GM21528 (cell line): ENCODE data around the gene SERPINA5.
"Not testable (repeated sequence)": the region's sequence is repeated elsewhere in the genome, so short reads cannot be mapped to it uniquely, and the experiment has no call there.

Experiments used
- ATAC-seq: cut with Tn5 transposase; IDR thresholded peaks from one replicate; pipeline ENCODE4 v1.9.1; 2021; ENCODE audit warnings: mild to moderate bottlenecking, moderate library complexity; ENCODE audit not compliant: unreplicated experiment, low FRiP score

Gene SERPINA5

DNA sequence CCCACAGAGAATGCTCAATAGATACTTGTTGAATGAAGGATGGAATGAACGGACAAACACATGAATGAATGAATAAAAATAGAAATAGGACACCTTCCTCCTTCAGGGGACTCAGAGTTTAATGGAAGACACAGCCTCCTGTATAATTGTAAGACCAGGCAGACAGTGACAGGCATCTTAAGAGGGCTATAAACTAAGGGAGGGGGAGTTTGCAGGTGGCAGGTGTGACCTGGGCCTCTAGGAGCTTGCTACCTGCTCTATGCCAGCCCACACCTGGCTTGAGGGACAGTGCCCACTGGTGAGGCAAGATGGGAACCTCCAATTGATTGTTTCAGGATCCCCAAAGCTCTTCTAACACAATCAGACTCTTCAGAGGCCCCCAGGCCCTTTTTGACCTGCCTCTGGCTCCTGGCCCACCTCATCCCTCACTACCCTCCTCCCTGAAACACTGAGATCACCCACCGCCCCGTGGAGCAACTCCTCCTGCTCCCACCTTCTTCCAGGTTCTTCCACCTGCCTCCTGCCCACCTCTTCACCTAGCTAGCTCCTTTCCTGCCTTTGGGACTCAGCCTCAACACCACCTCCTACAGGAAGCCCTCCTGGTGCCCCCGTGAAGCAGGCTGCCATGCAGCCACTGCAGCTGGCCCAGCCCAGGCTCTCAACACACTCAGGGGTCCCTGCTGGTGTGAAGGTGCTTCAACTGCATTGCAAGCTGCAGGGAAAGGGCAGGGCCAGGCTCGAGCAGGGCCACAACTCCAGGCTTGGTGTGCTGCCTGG, 40.3 kb downstream of the SERPINA5 start:
- ATAC-seq, result no peak

DNA sequence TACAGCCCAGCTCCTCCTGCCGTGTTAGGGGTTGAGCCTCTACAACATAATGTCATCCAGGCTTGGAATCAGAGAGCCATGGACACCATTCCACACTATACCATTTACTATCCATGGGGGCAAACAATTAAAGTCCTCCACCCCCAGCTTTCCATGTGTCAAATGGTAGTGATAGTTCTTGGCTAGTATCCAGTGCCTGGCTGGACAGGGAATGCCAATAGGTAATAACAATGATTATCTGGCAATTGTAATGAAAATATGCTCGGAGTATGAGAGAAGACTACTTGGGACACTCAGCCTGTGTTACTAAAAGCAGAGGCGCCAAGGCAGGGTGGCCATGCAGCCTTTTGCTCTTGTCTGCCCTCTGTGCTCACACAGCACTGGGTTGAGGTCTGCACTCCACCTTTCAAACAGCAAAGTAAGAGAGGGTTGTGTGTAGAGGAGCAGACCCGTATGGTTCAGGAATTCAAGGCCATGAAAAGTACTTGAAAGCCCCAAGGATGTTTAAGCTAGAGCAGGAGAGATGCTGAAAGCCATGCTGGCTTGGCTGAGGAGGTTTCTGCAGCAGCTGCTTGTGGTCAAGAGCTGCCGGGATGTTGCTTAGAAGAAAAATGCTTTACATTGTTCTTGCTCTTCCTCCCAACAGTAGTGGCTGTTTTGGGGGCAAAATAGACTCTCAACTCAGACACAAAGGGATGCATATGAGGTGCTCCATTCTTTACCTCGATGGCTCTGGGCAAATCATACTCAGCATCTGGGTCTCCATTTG, 41.6 kb downstream of the SERPINA5 start:
- ATAC-seq, result no peak

DNA sequence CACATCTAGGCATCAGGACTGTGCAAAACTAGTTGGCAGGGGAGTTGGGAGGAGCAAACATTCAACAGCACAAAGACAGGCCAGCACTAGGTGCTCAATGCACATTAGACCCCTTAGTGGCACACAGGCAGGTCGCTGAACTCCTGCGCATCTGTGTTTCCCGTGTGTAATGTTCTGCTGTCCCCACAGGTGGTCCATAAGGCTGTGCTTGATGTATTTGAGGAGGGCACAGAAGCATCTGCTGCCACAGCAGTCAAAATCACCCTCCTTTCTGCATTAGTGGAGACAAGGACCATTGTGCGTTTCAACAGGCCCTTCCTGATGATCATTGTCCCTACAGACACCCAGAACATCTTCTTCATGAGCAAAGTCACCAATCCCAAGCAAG, 42.2 kb downstream of the SERPINA5 start:
- no peak for ATAC-seq

DNA sequence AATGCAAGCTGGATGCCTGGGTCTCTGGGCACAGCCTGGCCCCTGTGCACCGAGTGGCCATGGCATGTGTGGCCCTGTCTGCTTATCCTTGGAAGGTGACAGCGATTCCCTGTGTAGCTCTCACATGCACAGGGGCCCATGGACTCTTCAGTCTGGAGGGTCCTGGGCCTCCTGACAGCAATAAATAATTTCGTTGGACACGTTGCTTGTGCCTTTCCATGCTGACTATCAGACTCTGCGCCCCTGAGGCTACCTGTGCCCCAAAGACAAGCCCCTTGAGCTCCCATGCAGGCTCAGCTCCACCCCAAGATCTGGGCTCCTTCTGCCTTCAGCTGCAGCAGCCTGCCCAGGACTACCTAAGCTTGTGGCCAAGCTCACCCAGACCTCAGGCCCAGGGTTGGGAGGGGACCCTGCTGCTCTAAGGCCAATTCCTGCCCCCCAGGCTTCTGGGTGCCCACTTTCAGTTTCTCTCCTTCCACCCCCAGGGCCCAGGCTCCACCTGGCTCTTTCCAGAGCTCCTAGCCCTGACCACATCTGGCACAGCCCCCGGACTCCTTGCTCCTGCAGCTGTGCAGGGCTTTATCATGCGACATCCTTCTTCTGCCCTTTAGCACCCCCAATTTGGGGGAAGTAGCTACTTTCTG, 42.8 kb downstream of the SERPINA5 start:
- no peak for ATAC-seq

DNA sequence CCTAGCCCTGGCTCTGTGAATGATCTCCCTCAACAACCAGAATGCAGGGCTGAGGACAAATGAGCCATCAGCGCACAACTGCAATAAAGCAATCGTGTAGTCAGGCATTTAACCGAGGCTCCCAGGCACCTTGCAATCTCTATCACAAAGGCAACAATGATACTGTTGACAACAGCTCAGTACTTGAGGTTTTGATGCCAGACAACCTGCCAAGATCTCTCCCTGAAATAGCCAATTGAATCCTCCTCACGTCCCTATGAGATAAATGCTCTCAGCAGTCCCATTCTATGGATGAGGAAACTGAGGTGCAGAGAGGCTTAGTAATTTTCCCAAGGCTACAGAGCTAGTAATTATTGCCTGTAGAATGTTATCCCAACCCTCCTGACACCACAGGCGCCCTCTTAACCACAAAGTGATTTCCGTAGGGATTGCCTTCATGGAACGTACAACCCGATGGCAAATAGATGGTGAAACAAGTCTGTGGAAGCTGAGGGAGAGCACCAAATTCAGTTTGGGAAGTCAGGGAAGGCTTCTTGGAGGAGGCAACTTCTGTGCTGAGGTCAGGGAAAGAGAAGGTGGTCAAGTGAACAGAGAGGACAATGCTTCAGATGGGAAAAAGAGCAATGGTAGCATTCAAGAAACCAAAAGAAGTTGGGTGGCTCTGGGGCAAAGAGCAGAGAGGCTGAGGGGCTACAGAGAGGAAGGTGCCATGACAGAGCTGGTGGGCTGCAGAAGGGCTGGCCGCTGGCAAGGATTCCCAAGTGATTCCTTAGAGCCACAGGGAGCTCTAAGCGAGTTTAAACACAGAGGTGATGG, 43.5 kb downstream of the SERPINA5 start:
- ATAC-seq, result no peak

DNA sequence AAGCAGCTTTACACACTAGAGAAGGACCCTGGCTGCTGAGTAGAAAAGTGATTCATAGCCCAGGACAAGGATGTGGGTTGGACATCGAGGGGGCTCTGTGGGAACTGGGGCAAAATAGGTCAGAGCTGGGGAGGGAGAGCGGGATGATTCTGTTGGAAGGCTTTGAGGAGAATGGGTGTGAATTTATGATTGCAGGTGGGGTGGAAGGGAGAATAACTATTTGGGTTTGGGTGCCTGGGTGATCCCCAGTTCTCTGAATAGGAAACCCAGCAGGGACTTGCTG, 44.1 kb downstream of the SERPINA5 start:
- ATAC-seq, result no peak

DNA sequence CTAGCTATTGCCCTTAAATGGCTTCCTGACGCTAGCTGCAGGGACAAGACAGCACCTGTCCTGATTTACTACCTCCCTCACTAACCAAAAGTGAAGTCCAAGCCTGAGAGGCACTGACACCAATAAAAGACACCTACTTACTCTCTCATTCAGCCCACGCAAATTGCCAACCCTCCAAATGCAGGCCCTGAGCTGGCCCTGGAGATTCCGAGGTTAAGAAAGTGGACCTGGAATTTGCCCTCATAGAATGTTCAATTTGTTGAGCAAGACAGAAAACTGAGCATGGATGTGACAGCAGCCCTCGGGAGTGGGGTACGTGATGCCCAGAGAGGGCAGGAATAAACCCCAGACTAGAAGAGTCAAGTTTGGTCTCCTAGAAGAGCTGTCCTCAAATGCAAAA, 47.4 kb downstream of the SERPINA5 start:
- ATAC-seq, result no peak

DNA sequence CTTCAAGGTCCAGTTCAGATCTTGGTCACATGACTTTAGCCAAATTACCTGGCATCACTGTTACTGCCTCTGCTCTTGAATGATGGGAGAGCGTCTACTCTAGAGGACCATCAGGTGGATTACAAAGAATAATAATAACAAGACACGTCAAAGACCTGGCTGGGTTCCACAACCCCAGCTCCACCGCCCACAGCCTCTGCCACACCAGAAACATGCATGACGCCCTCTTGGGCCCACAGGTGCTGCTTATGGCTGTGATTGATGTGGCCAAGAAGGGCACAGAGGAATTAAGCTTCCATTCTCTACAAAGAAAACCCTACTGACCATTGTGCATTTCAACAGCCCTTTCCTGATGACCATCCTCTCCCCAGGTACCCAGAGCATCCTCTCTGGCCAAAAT, 49.2 kb downstream of the SERPINA5 start:
- no peak for ATAC-seq

DNA sequence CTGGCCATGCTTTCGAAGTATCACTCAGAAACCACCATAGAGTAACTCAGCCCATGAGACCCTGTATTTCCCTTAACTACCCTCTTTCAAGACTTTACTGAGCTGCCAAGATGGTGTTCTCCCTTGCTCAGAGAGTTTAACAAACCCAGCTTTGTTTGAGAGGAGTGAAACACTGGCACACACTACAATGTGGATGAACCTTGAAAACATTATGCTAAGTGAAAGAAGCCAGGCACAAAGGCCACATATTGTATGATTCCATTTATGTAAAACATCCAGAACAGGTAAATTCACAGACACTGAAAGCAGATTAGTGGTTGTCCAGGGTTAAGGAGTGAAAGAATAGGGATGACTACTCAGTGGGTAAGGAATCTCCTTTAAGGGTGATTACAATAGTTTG, 49.8 kb downstream of the SERPINA5 start:
- ATAC-seq, result no peak

DNA sequence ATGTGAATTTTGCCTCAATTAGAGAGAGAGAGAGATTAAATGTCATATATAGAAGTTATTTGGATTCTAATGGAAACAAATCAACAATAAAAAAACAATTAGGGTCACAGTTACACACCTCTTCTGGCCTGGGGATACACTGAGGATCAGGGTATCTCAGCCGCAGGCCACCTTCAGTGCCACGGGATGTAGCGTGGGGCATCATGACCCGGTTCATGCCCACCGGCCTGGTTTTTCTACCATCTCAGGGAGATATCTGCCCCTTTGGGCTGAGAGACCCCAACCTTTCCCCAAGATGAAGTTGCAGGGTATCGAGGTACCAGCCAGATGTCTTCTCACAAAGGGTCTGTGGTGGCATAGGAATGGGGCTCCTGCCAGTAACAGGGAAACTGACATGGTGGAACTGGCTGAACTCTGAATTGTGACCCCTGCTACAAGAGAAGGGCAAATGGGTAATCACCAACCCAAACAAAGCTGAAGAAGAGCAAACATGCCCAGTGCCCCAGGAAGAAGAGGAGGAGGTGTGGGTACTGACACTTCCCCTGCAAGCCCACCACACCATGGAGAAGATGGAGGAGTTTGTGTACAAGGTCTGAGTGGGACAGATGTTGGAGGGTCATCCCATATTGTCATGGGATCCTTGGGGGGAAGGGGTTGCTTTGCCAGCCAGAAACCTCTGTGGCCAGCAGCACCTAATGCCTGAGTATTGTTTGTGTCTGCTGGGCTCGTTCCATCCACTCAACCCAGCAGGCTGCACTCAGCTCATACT, 50.5 kb downstream of the SERPINA5 start:
- ATAC-seq, result no peak

DNA sequence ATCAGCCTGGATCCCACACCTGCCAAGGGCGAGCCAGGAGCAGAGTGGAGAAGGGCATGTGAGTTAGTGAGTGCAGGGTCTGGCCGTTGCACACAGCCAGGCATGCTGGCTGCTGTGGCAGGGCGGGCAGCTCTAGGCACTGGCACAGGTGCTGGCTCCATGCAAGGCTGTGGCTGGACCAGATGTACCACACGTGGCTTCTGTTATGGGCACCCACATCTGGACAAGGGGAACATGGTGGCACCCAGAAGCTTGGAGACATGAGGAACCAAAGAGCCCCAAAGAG, 51.0 kb downstream of the SERPINA5 start:
- ATAC-seq, result no peak

DNA sequence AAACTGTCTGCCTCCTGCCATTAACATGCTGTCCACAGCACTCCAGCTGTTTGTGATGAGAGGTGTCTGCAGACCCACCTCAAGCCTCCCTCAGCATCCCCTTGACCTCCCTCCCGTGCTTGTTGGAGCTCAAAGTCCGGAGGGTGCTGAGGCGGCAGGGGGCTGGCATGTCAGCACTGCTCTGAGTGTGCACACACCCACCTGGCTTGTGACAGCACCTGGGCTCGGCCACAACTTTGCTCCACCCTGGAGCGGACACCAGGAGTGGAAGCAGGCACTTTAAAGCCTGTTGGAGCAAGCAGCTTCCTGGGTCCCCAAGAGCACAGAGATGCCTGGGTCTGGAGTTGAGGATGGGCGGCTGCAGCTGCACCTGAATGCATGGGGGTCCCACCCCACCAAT, 51.9 kb downstream of the SERPINA5 start:
- ATAC-seq, result no peak

DNA sequence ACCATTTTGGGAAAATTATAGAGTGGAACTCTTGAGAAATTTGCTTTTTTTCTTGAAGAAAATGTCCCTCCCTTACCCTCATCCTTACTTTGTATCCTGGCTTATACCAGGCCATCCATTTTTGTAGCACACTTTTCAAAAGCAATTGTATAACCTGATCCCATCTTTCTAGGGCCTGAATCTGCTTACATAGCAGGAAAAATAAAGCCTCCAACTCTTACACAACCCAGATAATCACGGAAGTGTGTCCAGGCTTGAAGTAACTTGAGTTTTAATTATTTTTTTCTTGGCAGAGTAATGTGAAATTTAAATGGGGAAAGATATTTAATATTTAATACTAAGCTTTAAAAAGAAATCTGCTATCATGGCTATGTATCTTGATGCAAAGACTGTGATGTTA, 53.9 kb downstream of the SERPINA5 start:
- ATAC-seq, result no peak

DNA sequence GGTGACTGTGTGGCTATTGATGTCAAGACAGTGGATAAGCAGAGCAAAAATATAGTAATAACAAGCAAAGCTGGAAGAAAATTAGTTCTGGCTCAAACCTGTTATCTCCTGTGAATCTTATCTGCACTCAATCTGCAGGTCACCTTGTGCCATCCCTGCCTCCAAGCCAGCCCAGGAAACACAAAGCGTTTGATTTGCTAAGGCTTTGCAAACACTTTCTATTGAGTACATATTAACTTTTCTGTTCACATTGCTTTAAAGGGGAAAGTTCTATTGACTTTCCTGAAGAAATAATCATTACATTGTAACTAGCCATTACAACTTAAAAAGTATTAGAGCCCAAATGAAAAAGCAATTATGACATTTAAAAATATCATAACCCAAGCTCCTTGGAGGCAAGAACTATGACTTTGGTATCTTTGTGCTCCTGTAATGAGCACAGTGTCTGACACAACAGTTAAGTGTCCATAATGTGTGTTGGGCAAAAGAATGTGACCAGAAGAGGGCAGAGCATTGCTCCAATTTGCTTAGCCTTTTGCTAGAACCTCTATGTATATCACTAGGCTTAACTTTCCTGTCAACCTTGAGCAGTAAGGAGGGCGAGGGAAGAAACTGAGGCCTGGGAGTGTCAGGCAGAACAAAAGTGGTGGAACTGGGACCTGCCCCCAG, 55.7 kb downstream of the SERPINA5 start:
- ATAC-seq, result no peak

DNA sequence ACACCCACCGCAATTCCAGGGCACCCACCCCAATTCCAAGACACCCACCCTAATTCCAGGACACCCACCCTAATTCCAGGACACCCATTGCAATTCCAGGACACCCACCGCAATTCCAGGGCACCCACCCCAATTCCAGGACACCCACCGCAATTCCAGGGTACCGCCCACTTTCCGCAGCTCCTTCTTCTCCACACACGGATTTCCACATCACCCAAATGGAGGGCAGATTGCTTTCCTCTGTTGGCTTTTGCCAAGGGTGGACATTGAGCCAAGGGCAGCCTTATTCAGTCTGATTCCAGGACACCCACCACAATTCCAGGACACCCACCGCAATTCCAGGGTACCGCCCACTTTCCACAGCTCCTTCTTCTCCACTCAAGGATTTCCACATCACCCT, 56.6 kb downstream of the SERPINA5 start:
- not testable (repeated sequence) for ATAC-seq

DNA sequence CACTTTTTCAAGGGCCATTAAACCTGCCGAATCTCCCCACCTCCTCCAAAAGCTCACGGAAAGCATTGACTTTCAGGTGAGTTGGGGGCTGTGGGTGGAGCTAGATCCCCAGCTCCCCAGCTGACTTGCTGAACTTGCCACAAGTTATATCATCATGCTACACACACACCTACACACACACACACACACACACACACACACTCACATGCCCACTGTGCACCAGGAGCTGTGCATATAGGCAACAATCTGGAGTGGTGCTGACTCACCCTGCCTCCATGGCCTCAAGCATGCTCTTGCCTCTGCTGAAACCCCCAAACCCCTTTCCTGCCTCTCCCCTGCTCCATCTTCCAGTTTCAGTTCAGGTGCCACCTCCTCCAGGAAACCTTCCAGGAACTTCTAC, 57.1 kb downstream of the SERPINA5 start:
- ATAC-seq, result no peak

DNA sequence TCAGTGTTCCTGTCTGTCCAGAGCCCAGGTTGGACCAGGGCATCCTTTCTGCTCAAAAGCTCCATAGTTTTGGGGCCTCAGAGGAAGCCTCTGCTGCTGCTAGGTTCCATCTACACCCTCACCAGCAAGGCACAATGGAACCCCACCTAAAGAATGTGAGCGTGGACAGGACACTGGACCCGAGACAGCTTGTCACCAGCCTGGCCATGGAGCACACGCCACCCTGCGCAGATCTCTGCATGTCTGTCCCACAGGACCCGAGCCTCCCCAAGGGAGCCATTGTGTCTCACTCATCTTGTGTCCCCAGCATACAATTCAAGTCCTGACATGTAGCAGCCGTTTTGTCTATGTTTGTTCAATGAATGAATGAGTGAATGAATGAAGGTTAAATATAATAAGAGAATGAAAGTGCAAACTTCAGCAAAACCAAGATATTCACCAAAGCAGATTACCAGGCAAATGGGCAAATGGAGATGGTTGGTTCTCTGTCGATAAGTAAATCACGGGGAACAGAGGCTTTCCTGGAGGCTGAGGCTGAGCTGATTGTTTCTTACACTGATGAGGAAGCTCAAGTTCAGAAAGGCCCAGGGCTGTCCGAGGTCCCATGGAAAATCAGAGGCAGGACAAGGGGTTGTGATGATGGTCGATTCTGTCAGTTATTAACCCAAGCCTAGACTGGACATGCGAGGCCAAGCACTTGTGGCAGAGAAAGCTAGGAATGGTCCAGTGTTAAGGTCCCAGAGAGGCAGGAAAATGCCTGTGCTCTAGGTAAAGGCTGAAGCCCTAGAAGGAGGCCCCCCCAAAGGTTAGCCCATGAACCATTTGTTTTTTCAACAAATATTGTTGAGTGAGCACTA, 58.0 kb downstream of the SERPINA5 start:
- ATAC-seq, result no peak

DNA sequence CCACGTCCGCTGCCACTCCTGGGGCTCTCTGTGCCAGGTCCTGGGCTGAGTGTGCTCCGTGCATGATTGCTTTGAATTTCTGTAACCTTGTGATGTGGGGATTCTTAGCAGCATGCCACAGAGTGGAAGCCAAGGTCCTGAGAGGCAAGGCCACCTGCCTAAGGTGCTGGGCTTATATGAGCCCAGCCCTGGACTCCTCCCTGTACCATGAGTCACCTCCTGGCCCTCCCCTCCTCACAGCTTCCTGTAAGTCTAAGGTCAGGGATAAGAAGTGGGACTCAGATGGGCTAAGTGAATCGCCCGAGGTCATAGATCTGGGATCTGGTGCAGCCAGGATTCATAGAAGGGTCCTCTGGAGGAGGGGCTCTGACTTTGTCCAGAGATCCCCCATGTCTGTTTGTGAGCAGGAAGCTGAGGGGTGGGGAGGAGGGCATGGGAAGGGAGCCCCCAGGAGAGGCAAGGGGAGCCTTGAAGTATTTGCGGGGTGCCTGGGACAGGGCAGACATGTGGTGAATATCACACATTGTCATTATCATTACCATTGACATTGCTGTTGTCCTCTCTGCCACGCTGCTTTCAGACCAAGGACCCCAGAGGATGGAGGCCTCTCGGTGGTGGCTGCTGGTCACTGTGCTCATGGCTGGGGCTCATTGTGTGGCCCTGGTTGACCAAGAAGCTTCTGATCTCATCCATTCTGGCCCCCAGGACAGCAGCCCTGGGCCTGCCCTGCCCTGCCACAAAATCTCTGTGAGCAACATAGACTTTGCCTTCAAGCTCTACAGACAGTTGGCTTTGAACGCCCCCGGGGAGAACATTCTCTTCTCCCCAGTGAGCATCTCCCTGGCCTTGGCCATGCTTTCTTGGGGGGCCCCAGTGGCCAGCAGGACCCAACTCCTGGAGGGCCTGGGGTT, 59.8 kb downstream of the SERPINA5 start:
- no peak for ATAC-seq
